ENCODE data around the gene WRAP53.

DNA sequence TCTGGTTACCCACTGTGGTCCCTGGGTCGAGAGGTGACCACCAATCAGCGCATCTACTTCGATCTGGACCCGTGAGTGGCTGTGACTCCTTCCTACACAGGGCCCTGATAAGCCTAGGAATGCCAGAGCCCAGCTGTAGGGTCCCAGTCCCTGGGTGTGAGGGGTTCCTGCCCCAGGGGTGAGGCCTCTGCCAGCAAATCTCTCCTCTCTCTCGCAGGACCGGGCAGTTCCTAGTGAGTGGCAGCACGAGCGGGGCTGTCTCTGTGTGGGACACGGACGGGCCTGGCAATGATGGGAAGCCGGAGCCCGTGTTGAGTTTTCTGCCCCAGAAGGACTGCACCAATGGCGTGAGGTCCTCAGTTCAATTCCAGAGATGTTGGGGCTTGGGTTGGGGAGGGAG, 14.5 kb downstream of the WRAP53 start:
- TF ChIP-seq CTCF (conservative IDR thresholded peaks at IDR 0.05) (no peak), ZFX (IDR thresholded peaks at IDR 0.05) (no peak)

Data from C4-2B (cell line).